ENCODE results near the gene NEAT1.
"Not testable (repeated sequence)": the region's sequence is repeated elsewhere in the genome, so short reads cannot be mapped to it uniquely, and the experiment has no call there.

NEAT1 gene

GRCh38 chr11:65411681-65412070 is 10.9 kb upstream of the NEAT1 start:
- DNase-seq: no peak

- no peak for DNase-seq
Observed at GRCh38 chr11:65412271-65413076, 10.1 kb upstream of the NEAT1 start.

GRCh38 chr11:65413077-65413664 is 9.4 kb upstream of the NEAT1 start:
- not testable (repeated sequence) for DNase-seq

- peak in 1 of 2 experiments; percentile 48 for DNase-seq
Observed at GRCh38 chr11:65414776-65415498, 7.7 kb upstream of the NEAT1 start.

GRCh38 chr11:65415499-65416340 is 6.9 kb upstream of the NEAT1 start:
- DNase-seq: peak in 1 of 2 experiments; percentile 26

GRCh38 chr11:65416341-65416824 is 6.2 kb upstream of the NEAT1 start:
- peak; percentile 41 to 70 for DNase-seq

GRCh38 chr11:65416841-65417701 is 5.5 kb upstream of the NEAT1 start:
- DNase-seq: no peak

GRCh38 chr11:65417702-65418430 is 4.7 kb upstream of the NEAT1 start:
- no peak for DNase-seq

- DNase-seq: no peak
Observed at GRCh38 chr11:65418431-65418680, 4.2 kb upstream of the NEAT1 start.

GRCh38 chr11:65418681-65419459 is 3.7 kb upstream of the NEAT1 start:
- peak; percentile 14 to 36 for DNase-seq

GRCh38 chr11:65419460-65419771 is 3.2 kb upstream of the NEAT1 start:
- DNase-seq: no peak

GRCh38 chr11:65419772-65420481 is 2.7 kb upstream of the NEAT1 start:
- no peak for DNase-seq

GRCh38 chr11:65420506-65420905 is 2.1 kb upstream of the NEAT1 start:
- no peak for DNase-seq

GRCh38 chr11:65420979-65421793 is 1.4 kb upstream of the NEAT1 start:
- DNase-seq: peak; percentile 68 to 85

- peak; percentile 62 to 83 for DNase-seq
Observed at GRCh38 chr11:65421794-65422632, 585 bp upstream of the NEAT1 start.

- no peak for DNase-seq
Observed at GRCh38 chr11:65423516-65424204, 1.1 kb downstream of the NEAT1 start.

Data from NCI-H524 (cell line).